LNCaP clone FGC (cell line): ENCODE measurements around the gene TNFAIP8.

Experiments
- DNase-seq: peaks from one replicate; pipeline ENCODE4 v3.0.0-alpha.2; 2011; ENCODE audit warnings: low read depth
- H3K4me3 ChIP-seq: 2 replicates; pipeline ENCODE4 v1.5.1; 2011; ENCODE audit warnings: mild to moderate bottlenecking, low read depth, low read length, control low read depth
- CTCF ChIP-seq: IDR thresholded peaks from 2 replicates; pipeline ENCODE4 v1.5.1; 2012; ENCODE audit warnings: mild to moderate bottlenecking; ENCODE audit not compliant: control insufficient read depth, insufficient read depth; ENCODE audit errors: extremely low read depth

TNFAIP8 gene

GRCh38 chr5:119354537-119355243, 1.1 kb upstream of the TNFAIP8 start:
- no peak for TF ChIP-seq CTCF
- no peak for DNase-seq

GRCh38 chr5:119355244-119355638, 578 bp upstream of the TNFAIP8 start:
- TF ChIP-seq CTCF: no peak
- no peak for DNase-seq
- H3K4me3 ChIP-seq: no peak overlapping the region

More at GRCh38 chr5:119354537-119355243, 1.1 kb upstream of the TNFAIP8 start:
- no peak overlapping the region for H3K4me3 ChIP-seq

GRCh38 chr5:119356612-119357188, 881 bp downstream of the TNFAIP8 start:
- TF ChIP-seq CTCF: no peak
- peak; percentile 15 for DNase-seq
- H3K4me3 ChIP-seq: no peak overlapping the region

GRCh38 chr5:119357270-119357669, 1.5 kb downstream of the TNFAIP8 start:
- no peak overlapping the region for H3K4me3 ChIP-seq
- TF ChIP-seq CTCF: no peak
- DNase-seq: no peak

- DNase-seq: no peak
- H3K4me3 ChIP-seq: no peak overlapping the region
Measured at GRCh38 chr5:119357808-119358529, 2.1 kb downstream of the TNFAIP8 start.

DNA sequence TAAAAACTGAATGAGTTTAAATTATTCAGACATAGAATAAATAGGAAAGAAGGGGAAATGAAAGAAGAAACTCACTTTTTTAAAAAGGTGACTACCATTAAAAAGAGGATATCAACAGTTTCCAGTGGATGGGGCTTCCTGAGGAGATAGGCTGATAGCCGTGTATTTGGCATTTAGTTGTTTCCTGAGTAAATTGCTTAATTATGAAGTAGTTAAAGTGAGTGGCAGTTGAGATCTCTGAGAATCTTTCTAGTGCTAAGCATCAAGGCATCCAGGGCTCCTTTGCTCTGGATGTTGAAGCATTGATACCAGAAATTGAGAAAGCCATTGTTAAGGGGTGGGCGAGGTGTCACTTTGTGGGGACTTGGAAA, 2.7 kb downstream of the TNFAIP8 start:
- H3K4me3 ChIP-seq: no peak overlapping the region
- no peak for TF ChIP-seq CTCF
- DNase-seq: no peak

More at GRCh38 chr5:119357808-119358529, 2.1 kb downstream of the TNFAIP8 start:
- TF ChIP-seq CTCF: no peak
